Right atrium auricular region (tissue), 2 donors: ENCODE data around the gene IL36G. TPM values are rescaled to one million over a fixed set of nuclear protein-coding genes. Genes with fewer than 3 reads are reported as not detected.

Source experiments
- DNase-seq: peaks from one replicate; pipeline ENCODE4 v3.0.0-alpha.2; 2019; ENCODE audit warnings: low spot score
- H3K27ac ChIP-seq, 2 donors: fragments of 200-600 bp; sonication (generic); 1 replicate in 1 of 2; 2 replicates in 1 of 2; pipeline ENCODE4 v1.5.1; 2016 to 2019
- H3K27me3 ChIP-seq, 2 donors: fragments of 200-600 bp; sonication (generic); one replicate each; pipeline versions ENCODE4 v1.5.1 to v1.6.0; 2017 to 2019
- H3K36me3 ChIP-seq: fragments of 200-600 bp; sonication (generic); one replicate; pipeline ENCODE4 v1.5.1; 2016
- H3K4me1 ChIP-seq, 2 donors: fragments of 200-600 bp; sonication (generic); one replicate each; pipeline versions ENCODE4 v1.5.1 to v1.6.0; 2017 to 2019
- H3K4me3 ChIP-seq, 2 donors: fragments of 200-600 bp; sonication (generic); 1 replicate in 1 of 2; 2 replicates in 1 of 2; pipeline ENCODE4 v1.5.1; 2017 to 2019; ENCODE audit warnings: mild to moderate bottlenecking in 1 of 2, moderate library complexity in 1 of 2
- H3K9me3 ChIP-seq, 2 donors: fragments of 200-600 bp; sonication (generic); one replicate each; pipeline ENCODE4 v1.5.1; 2019
- CTCF ChIP-seq, 2 donors: fragments of 200-600 bp; sonication (generic); IDR thresholded peaks; one replicate each; pipeline ENCODE4 v1.5.1; 2019; ENCODE audit warnings: antibody characterized with exemption in 2 of 2
- total RNA-seq, 2 donors: library from RNA; depleted of rRNA; stranded (reverse); fragments of >200 nt; gene quantifications; one replicate each; pipeline ENCODE4 v1.1.0, GENCODE V29; 2016

IL36G gene
- total RNA-seq, 2 donors from 2014 or later: not detected

- no peaks in the 10 kb centered on the region for H3K27me3 ChIP-seq
- no peaks in the 10 kb centered on the region for H3K36me3 ChIP-seq
- H3K4me3 ChIP-seq: no peak overlapping the region
- no peaks in the 10 kb centered on the region for H3K4me1 ChIP-seq
- no peak overlapping the region for H3K27ac ChIP-seq
- DNase-seq: no peak
- TF ChIP-seq CTCF (IDR thresholded peaks at IDR 0.05): no peak
- H3K9me3 ChIP-seq: no peaks in the 10 kb centered on the region
Observed at GRCh38 chr2:113021312-113021711, 43.5 kb downstream of the IL36G start.

- no peaks in the 10 kb centered on the region for H3K4me1 ChIP-seq
- DNase-seq: no peak
- H3K27me3 ChIP-seq: no peaks in the 10 kb centered on the region
- no peaks in the 10 kb centered on the region for H3K36me3 ChIP-seq
- H3K4me3 ChIP-seq: no peak overlapping the region
- no peaks in the 10 kb centered on the region for H3K9me3 ChIP-seq
- TF ChIP-seq CTCF (IDR thresholded peaks at IDR 0.05): no peak
- H3K27ac ChIP-seq: no peak overlapping the region
Observed at GRCh38 chr2:113024764-113025163, 47.0 kb downstream of the IL36G start.

GRCh38 chr2:113025737-113026136 is 47.9 kb downstream of the IL36G start:
- no peak overlapping the region for H3K27ac ChIP-seq
- H3K36me3 ChIP-seq: no peaks in the 10 kb centered on the region
- no peaks in the 10 kb centered on the region for H3K9me3 ChIP-seq
- H3K4me3 ChIP-seq: no peak overlapping the region
- no peaks in the 10 kb centered on the region for H3K27me3 ChIP-seq
- H3K4me1 ChIP-seq: no peaks in the 10 kb centered on the region
- no peak for TF ChIP-seq CTCF (IDR thresholded peaks at IDR 0.05)
- no peak for DNase-seq

- H3K9me3 ChIP-seq: no peaks in the 10 kb centered on the region
- no peaks in the 10 kb centered on the region for H3K36me3 ChIP-seq
- H3K27ac ChIP-seq: no peak overlapping the region
- no peak for DNase-seq
- no peaks in the 10 kb centered on the region for H3K4me1 ChIP-seq
- H3K4me3 ChIP-seq: no peak overlapping the region
- TF ChIP-seq CTCF (IDR thresholded peaks at IDR 0.05): no peak
- H3K27me3 ChIP-seq: no peaks in the 10 kb centered on the region
Observed at GRCh38 chr2:113027691-113028090, 49.9 kb downstream of the IL36G start.

- H3K27ac ChIP-seq: no peak overlapping the region
- H3K27me3 ChIP-seq: no peaks in the 10 kb centered on the region
- no peaks in the 10 kb centered on the region for H3K36me3 ChIP-seq
- no peak overlapping the region for H3K4me3 ChIP-seq
- H3K9me3 ChIP-seq: no peaks in the 10 kb centered on the region
- no peak for DNase-seq
- TF ChIP-seq CTCF (IDR thresholded peaks at IDR 0.05): no peak
- H3K4me1 ChIP-seq: no peaks in the 10 kb centered on the region
Observed at GRCh38 chr2:113028112-113028511, 50.3 kb downstream of the IL36G start.

GRCh38 chr2:113032737-113033136 is 54.9 kb downstream of the IL36G start:
- no peaks in the 10 kb centered on the region for H3K27me3 ChIP-seq
- TF ChIP-seq CTCF (IDR thresholded peaks at IDR 0.05): no peak
- no peak overlapping the region for H3K4me3 ChIP-seq
- H3K9me3 ChIP-seq: no peaks in the 10 kb centered on the region
- DNase-seq: no peak
- H3K27ac ChIP-seq: no peak overlapping the region
- no peaks in the 10 kb centered on the region for H3K36me3 ChIP-seq
- no peaks in the 10 kb centered on the region for H3K4me1 ChIP-seq
